A549 (cell line): ENCODE measurements around the gene LHX5. TPM values are rescaled to one million over a fixed set of nuclear protein-coding genes. Genes with fewer than 3 reads are reported as not detected.
A peak's percentile ranks its signal among the peaks of the same experiment; 100 is the strongest.

Experiments
- ATAC-seq, 2 experiments: fragments of 200-7000 bp in 1 of 2; fragments of >200 bp in 1 of 2; cut with Nextera tagmentation in 1 of 2; cut with Tn5 transposase in 1 of 2; 3 replicates each; pipeline versions ENCODE4 v1.8.0 to v1.9.1; 2018 to 2020; ENCODE audit warnings: mild to moderate bottlenecking in 1 of 2, moderate library complexity in 1 of 2
- CTCF ChIA-PET: fragments of 300-600 bp; sonication (Branson Sonifier 250); formaldehyde crosslinking; extraction: SDS; loops from one replicate; lab custom pipeline; 2021; ENCODE audit warnings: antibody characterized with exemption, inconsistent platforms; lab: Yijun Ruan, JAX
- POLR2A ChIA-PET: fragments of 350-600 bp; formaldehyde crosslinking; extraction: SDS; loops from one replicate; lab custom pipeline; 2021; ENCODE audit warnings: antibody characterized with exemption, inconsistent platforms; lab: Yijun Ruan, JAX
- DNase-seq, 2 experiments: peaks; one replicate each; pipeline versions ENCODE4 v3.0.0 to v3.0.0-alpha.2; 2011 to 2016; ENCODE audit warnings: low read depth in 1 of 2, low spot score in 1 of 2
- FAIRE-seq: peaks from 2 replicates; lab custom pipeline; 2011; peaks lifted over from hg19 to GRCh38; lab: Jason Lieb, UNC
- H3K27ac ChIP-seq, 2 experiments: fragments of >200 bp; sonication (Bioruptor Twin); formaldehyde crosslinking; 3 replicates each; pipeline ENCODE4 v1.5.1; 2016 to 2017
- H3K4me1 ChIP-seq: fragments of >200 bp; sonication (Bioruptor Twin); formaldehyde crosslinking; 3 replicates; pipeline ENCODE4 v1.6.1; 2016
- H3K4me2 ChIP-seq: fragments of >200 bp; sonication (Bioruptor Twin); formaldehyde crosslinking; 3 replicates; pipeline ENCODE4 v1.6.1; 2016
- H3K4me3 ChIP-seq: fragments of >200 bp; sonication (Bioruptor Twin); formaldehyde crosslinking; 3 replicates; pipeline ENCODE4 v1.5.1; 2016
- H3K9me3 ChIP-seq: fragments of >200 bp; sonication (Bioruptor Twin); formaldehyde crosslinking; 3 replicates; pipeline ENCODE4 v1.6.1; 2016
- BCL3 ChIP-seq: fragments of >200 bp; sonication (Bioruptor Twin); formaldehyde crosslinking; IDR thresholded peaks from 3 replicates; pipeline ENCODE4 v1.6.1; 2016
- BHLHE40 ChIP-seq: IDR thresholded peaks from 2 replicates; pipeline ENCODE4 v1.6.1; 2012; ENCODE audit warnings: low read depth, low read length, inconsistent platforms
- CBX2 ChIP-seq: fragments of 200-600 bp; sonication (generic); IDR thresholded peaks from 2 replicates; pipeline ENCODE4 v1.6.1; 2016; ENCODE audit warnings: low read depth, mild to moderate bottlenecking, borderline replicate concordance
- CHD2 ChIP-seq: fragments of 150-350 bp; IDR thresholded peaks from 2 replicates; pipeline ENCODE4 v1.6.1; 2014; ENCODE audit warnings: low read length; ENCODE audit not compliant: partially characterized antibody
- FOSB ChIP-seq: fragments of 250-450 bp; sonication (Bioruptor Pico); IDR thresholded peaks from 2 replicates; pipeline ENCODE4 v1.5.0; 2020; ENCODE audit warnings: mild to moderate bottlenecking, moderate library complexity
- FOSL2 ChIP-seq, 2 experiments: fragments of 450-650 bp in 1 of 2; fragments of >200 bp in 1 of 2; sonication (Bioruptor Twin) in 1 of 2; formaldehyde crosslinking; IDR thresholded peaks; 2 replicates each; pipeline versions ENCODE4 v1.5.0 to v1.6.1; 2016 to 2020; ENCODE audit warnings: mild to moderate bottlenecking in 1 of 2, moderate library complexity in 1 of 2
- GATA3 ChIP-seq: IDR thresholded peaks from 2 replicates; pipeline ENCODE4 v1.6.1; 2012; ENCODE audit warnings: borderline replicate concordance
- JUN ChIP-seq, 2 experiments: fragments of >200 bp; sonication (Bioruptor Twin); formaldehyde crosslinking; IDR thresholded peaks; 2 replicates in 1 of 2; 3 replicates in 1 of 2; pipeline ENCODE4 v1.6.1; 2016 to 2017
- KDM5A ChIP-seq: fragments of 200-600 bp; sonication (generic); IDR thresholded peaks from 2 replicates; pipeline ENCODE4 v1.6.1; 2016; ENCODE audit warnings: antibody characterized with exemption, mild to moderate bottlenecking
- MAFK ChIP-seq: fragments of 450-650 bp; IDR thresholded peaks from 2 replicates; pipeline ENCODE4 v1.6.1; 2014; ENCODE audit not compliant: partially characterized antibody
- POLR2AphosphoS2 ChIP-seq: conservative IDR thresholded peaks from 2 replicates; pipeline ENCODE4 v1.6.1; 2012; ENCODE audit warnings: low read length, improper control_type of control experiment, inconsistent platforms
- RAD21 ChIP-seq, 2 experiments: fragments of >200 bp in 1 of 2; sonication (Bioruptor Twin) in 1 of 2; formaldehyde crosslinking in 1 of 2; IDR thresholded peaks in 1 of 2; conservative IDR thresholded peaks in 1 of 2; 2 replicates in 1 of 2; 3 replicates in 1 of 2; pipeline ENCODE4 v1.6.1; 2012 to 2018; ENCODE audit warnings: inconsistent platforms in 1 of 2
- RARB ChIP-seq: fragments of 250-450 bp; sonication (Bioruptor Pico); IDR thresholded peaks from 2 replicates; pipeline ENCODE4 v1.8.0; 2021; ENCODE audit warnings: mild to moderate bottlenecking, moderate library complexity
- SMC3 ChIP-seq: fragments of >200 bp; sonication (Bioruptor Twin); formaldehyde crosslinking; IDR thresholded peaks from 3 replicates; pipeline ENCODE4 v1.6.1; 2018; ENCODE audit warnings: inconsistent platforms
- TP53 ChIP-seq: fragments of 250-450 bp; sonication (Bioruptor Pico); IDR thresholded peaks from 2 replicates; pipeline ENCODE4 v1.5.0; 2021; ENCODE audit warnings: mild to moderate bottlenecking, moderate library complexity
- ZSCAN20 ChIP-seq: fragments of 250-450 bp; sonication (Bioruptor Pico); IDR thresholded peaks from 2 replicates; pipeline ENCODE4 v1.8.0; 2022; ENCODE audit warnings: mild to moderate bottlenecking, moderate library complexity
- WGBS: methylation state at CpG from one replicate; pipeline ENCODE4 v1.1.6; 2017; ENCODE audit errors: missing lambda C conversion rate; 5-methylcytosine and 5-hydroxymethylcytosine counted together
- polyA plus RNA-seq, 4 experiments: library from polyadenylated mRNA; depleted of rRNA in 3 of 4; stranded (reverse); fragments of >200 nt; fragmentation: RNase III in 1 of 4; extraction: RNeasy Plus Mini Kit Qiagen cat#74134 plus additional on column Dnase treatment in 1 of 4; gene quantifications; 2 replicates in 3 of 4; 3 replicates in 1 of 4; pipeline ENCODE4 v1.2.3, GENCODE V29; 2011 to 2017
- TF ChIP-seq, protein P1 (sequence below): fragments of 150-350 bp; IDR thresholded peaks from 2 replicates; pipeline ENCODE4 v1.6.1; 2014; ENCODE audit warnings: low read depth, mild to moderate bottlenecking, low read length
- TF ChIP-seq, protein P2 (sequence below): fragments of 250-450 bp; sonication (Bioruptor Pico); IDR thresholded peaks from 2 replicates; pipeline ENCODE4 v1.5.0; 2020; ENCODE audit warnings: low read depth, mild to moderate bottlenecking, moderate library complexity
- TF ChIP-seq, protein P3 (sequence below): IDR thresholded peaks from 2 replicates; pipeline ENCODE4 v1.6.1; 2012

Gene LHX5
- polyA plus RNA-seq, 2 of the 4 experiments (the other 2 are of a cell fraction): not detected

DNA sequence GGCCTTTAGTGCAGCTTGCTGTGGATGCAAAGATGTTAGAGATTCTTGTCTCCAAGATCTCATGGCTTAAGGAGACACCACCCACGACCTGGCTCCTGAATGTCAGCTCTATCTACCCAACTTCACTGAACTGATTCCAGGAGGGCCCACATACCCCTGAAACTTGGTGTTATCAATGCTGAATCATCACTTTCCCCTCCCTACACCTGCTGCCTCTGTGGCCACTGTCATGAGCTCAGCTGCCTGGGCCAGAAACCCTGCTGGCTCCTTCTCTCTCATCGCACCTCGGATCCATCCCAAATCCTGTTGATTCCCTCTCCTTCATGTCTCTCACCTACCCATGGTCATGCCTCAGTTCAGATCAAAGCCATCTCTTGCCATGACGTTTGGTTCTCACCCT, 15.1 kb upstream of the LHX5 start:
- no peak for FAIRE-seq
- no peak for ATAC-seq

DNA sequence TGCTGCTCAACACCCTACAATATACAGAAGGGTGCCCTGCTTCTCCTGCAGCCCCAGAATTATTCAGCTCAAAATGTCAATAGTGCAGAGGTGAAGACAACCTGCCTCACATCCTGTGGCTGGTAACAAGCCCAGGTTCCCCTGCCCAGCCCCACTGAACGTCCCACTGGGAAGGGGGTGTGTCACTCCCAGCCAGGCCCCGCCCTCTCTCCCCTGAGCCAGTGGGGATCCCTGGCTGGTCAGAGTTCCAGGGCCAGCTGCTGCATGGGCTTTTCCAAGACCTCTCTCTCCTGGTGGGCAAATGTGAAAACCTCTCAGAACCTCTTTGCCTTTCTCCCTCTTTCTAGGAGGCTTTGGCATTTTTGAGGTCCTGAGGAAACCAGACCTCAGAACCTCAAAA, 13.7 kb upstream of the LHX5 start:
- WGBS: 0% methylated on average over 1 of the region's 2 CpGs

More for the DNA sequence above, 15.1 kb upstream of the LHX5 start:
- TF ChIP-seq BCL3 (no peak), MAFK (peak; percentile 87)
- WGBS: under 1% methylated on average over 4 of the region's 4 CpGs
- CTCF ChIA-PET: interaction anchor here (1.1 kb wide), 1 partner anchor 25 kb away, joined by 3 read pairs; no protein-coding TSS in a partner anchor
- POLR2A ChIA-PET: no interaction called here
- Histone ChIP-seq H3K27ac (no peak overlapping the region), H3K4me2 (no peak overlapping the region), H3K4me1 (no peaks in the 10 kb centered on the region), H3K4me3 (no peak overlapping the region), H3K9me3 (no peaks in the 10 kb centered on the region)
- no peak for DNase-seq

DNA sequence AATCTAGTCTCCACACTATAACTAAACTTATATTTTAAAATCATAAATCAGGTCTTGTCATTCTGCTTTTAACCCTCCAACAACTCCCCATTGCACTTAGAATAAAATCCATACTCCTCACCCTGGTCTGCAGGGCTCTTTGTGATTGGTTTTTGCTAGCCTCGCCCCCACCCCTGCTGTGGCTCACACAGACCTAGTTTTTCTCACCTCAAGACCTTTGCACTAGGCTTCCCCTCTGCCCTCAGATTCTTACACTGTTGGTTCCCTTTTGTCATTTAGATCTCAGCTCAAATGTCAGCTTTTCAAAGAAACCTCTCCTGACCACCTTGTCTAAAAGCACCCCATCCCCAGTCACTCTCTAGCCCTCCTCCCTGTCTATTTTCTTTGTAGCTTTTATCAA, 10.7 kb upstream of the LHX5 start:
- TF ChIP-seq RAD21 (conservative IDR thresholded peaks at IDR 0.05 in 1 of 2, IDR thresholded peaks at IDR 0.05 in 1 of 2) (no peak), SMC3 (no peak), FOSB (CRISPR knock-in tag) (no peak), TP53 (CRISPR knock-in tag) (no peak), FOSL2 (IDR thresholded peaks at IDR 0.05) (no peak), FOSL2 (CRISPR knock-in tag; IDR thresholded peaks at IDR 0.05) (no peak), POLR2AphosphoS2 (no peak)
- TF ChIP-seq, protein P1, sequence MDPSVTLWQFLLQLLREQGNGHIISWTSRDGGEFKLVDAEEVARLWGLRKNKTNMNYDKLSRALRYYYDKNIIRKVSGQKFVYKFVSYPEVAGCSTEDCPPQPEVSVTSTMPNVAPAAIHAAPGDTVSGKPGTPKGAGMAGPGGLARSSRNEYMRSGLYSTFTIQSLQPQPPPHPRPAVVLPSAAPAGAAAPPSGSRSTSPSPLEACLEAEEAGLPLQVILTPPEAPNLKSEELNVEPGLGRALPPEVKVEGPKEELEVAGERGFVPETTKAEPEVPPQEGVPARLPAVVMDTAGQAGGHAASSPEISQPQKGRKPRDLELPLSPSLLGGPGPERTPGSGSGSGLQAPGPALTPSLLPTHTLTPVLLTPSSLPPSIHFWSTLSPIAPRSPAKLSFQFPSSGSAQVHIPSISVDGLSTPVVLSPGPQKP: no peak
- TF ChIP-seq, protein P2, sequence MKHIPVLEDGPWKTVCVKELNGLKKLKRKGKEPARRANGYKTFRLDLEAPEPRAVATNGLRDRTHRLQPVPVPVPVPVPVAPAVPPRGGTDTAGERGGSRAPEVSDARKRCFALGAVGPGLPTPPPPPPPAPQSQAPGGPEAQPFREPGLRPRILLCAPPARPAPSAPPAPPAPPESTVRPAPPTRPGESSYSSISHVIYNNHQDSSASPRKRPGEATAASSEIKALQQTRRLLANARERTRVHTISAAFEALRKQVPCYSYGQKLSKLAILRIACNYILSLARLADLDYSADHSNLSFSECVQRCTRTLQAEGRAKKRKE (CRISPR knock-in tag): no peak
- no peaks in the 10 kb centered on the region for H3K4me1 ChIP-seq
- ATAC-seq: no peak
- H3K9me3 ChIP-seq: no peaks in the 10 kb centered on the region
- FAIRE-seq: no peak
- CTCF ChIA-PET: interaction anchor here (3.2 kb wide), 1 partner anchor 21 kb away, joined by 10 read pairs; no protein-coding TSS in a partner anchor
- WGBS: 3% methylated on average over 1 of the region's 1 CpG
- H3K27ac ChIP-seq: no peak overlapping the region
- no peak for DNase-seq
- POLR2A ChIA-PET: no interaction called here
- no peak overlapping the region for H3K4me3 ChIP-seq
- no peak overlapping the region for H3K4me2 ChIP-seq

More for the DNA sequence above, 13.7 kb upstream of the LHX5 start:
- ChIA-PET POLR2A (no interaction called here), CTCF (no interaction called here)
- DNase-seq (no peak), ATAC-seq (peak in 1 of 2 experiments; percentile 39; a peak in 2 of 6 replicates), FAIRE-seq (no peak)
- no peak overlapping the region for H3K4me3 ChIP-seq
- no peaks in the 10 kb centered on the region for H3K4me1 ChIP-seq
- no peak overlapping the region for H3K27ac ChIP-seq
- H3K4me2 ChIP-seq: no peak overlapping the region
- H3K9me3 ChIP-seq: no peaks in the 10 kb centered on the region
- TF ChIP-seq BHLHE40 (no peak), ZSCAN20 (no peak), KDM5A (no peak), FOSL2 (IDR thresholded peaks at IDR 0.05) (no peak), FOSL2 (CRISPR knock-in tag; IDR thresholded peaks at IDR 0.05) (no peak), JUN (IDR thresholded peaks at IDR 0.05) (no peak), RARB (CRISPR knock-in tag) (no peak), CHD2 (no peak), GATA3 (no peak), CBX2 (no peak)
- TF ChIP-seq, protein P1: no peak
- TF ChIP-seq, protein P3, sequence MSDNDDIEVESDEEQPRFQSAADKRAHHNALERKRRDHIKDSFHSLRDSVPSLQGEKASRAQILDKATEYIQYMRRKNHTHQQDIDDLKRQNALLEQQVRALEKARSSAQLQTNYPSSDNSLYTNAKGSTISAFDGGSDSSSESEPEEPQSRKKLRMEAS: no peak
